Liver (tissue), 9 donors: ENCODE data around the gene KAT7. TPM values are rescaled to one million over a fixed set of nuclear protein-coding genes. Genes with fewer than 3 reads are reported as not detected.

Source experiments
- DNase-seq: peaks from one replicate; pipeline ENCODE4 v3.0.0-alpha.2; 2017; ENCODE audit warnings: low spot score
- H3K27ac ChIP-seq, 2 donors: one replicate each; pipeline ENCODE4 v1.7.0; 2013; ENCODE audit warnings: inconsistent platforms in 2 of 2, low read length in 2 of 2, control low read depth in 1 of 2, low read depth in 1 of 2, mild to moderate bottlenecking in 1 of 2
- H3K27me3 ChIP-seq, 4 donors: one replicate each; pipeline versions ENCODE4 v1.6.1 to v1.7.0; 2013; ENCODE audit warnings: low read length in 3 of 4, inconsistent platforms in 1 of 4, mild to moderate bottlenecking in 1 of 4, moderate library complexity in 1 of 4; ENCODE audit not compliant: control insufficient read depth in 4 of 4, insufficient read depth in 4 of 4
- H3K36me3 ChIP-seq, 4 donors: one replicate each; pipeline versions ENCODE4 v1.6.1 to v1.7.0; 2013; ENCODE audit warnings: low read length in 3 of 4, mild to moderate bottlenecking in 3 of 4, low read depth in 1 of 4, moderate library complexity in 1 of 4; ENCODE audit not compliant: control insufficient read depth in 4 of 4, insufficient read depth in 3 of 4
- H3K4me1 ChIP-seq, 4 donors: one replicate each; pipeline versions ENCODE4 v1.6.1 to v1.7.0; 2013; ENCODE audit warnings: low read length in 3 of 4, mild to moderate bottlenecking in 3 of 4, moderate library complexity in 1 of 4; ENCODE audit not compliant: control insufficient read depth in 4 of 4, insufficient read depth in 4 of 4
- H3K4me3 ChIP-seq, 3 donors: one replicate each; pipeline versions ENCODE4 v1.6.1 to v1.7.0; 2013; ENCODE audit warnings: low read length in 3 of 3, control low read depth in 1 of 3, low read depth in 1 of 3, mild to moderate bottlenecking in 1 of 3
- H3K9ac ChIP-seq, 2 donors: one replicate each; pipeline ENCODE4 v1.7.0; 2013; ENCODE audit warnings: low read length in 2 of 2, mild to moderate bottlenecking in 2 of 2, moderate library complexity in 2 of 2, control low read depth in 1 of 2, low read depth in 1 of 2
- H3K9me3 ChIP-seq, 4 donors: one replicate each; pipeline versions ENCODE4 v1.6.1 to v1.7.0; 2013; ENCODE audit warnings: low read length in 3 of 4; ENCODE audit not compliant: control insufficient read depth in 4 of 4
- ATF3 ChIP-seq: IDR thresholded peaks from 2 replicates; pipeline ENCODE4 v1.6.1; 2016; ENCODE audit warnings: antibody characterized with exemption
- CTCF ChIP-seq: fragments of 150-350 bp; IDR thresholded peaks from 2 replicates; pipeline ENCODE4 v1.5.1; 2017; ENCODE audit warnings: improper control_type of control experiment, low read depth, low read length; ENCODE audit not compliant: missing input control
- EGR1 ChIP-seq, 2 donors: IDR thresholded peaks; 2 replicates each; pipeline ENCODE4 v1.6.1; 2016 to 2018; ENCODE audit warnings: antibody characterized with exemption in 2 of 2, low read depth in 2 of 2
- FOXA1 ChIP-seq: IDR thresholded peaks from 2 replicates; pipeline ENCODE4 v1.6.1; 2016; ENCODE audit warnings: antibody characterized with exemption
- FOXA2 ChIP-seq: IDR thresholded peaks from 2 replicates; pipeline ENCODE4 v1.6.1; 2016; ENCODE audit warnings: antibody characterized with exemption
- GABPA ChIP-seq, 2 donors: IDR thresholded peaks in 1 of 2; conservative IDR thresholded peaks in 1 of 2; 2 replicates each; pipeline ENCODE4 v1.6.1; 2016; ENCODE audit warnings: antibody characterized with exemption in 2 of 2, mild to moderate bottlenecking in 1 of 2, moderate library complexity in 1 of 2
- HNF4A ChIP-seq, 2 donors: conservative IDR thresholded peaks; 2 replicates each; pipeline ENCODE4 v1.6.1; 2016; ENCODE audit warnings: antibody characterized with exemption in 2 of 2, mild to moderate bottlenecking in 2 of 2
- HNF4G ChIP-seq: IDR thresholded peaks from 2 replicates; pipeline ENCODE4 v1.6.1; 2016; ENCODE audit warnings: antibody characterized with exemption
- JUND ChIP-seq, 2 donors: IDR thresholded peaks; 2 replicates each; pipeline ENCODE4 v1.6.1; 2016; ENCODE audit warnings: antibody characterized with exemption in 2 of 2
- MAX ChIP-seq: IDR thresholded peaks from 2 replicates; pipeline ENCODE4 v1.6.1; 2016; ENCODE audit warnings: antibody characterized with exemption
- NR2F2 ChIP-seq: IDR thresholded peaks from 2 replicates; pipeline ENCODE4 v1.6.1; 2016; ENCODE audit warnings: antibody characterized with exemption
- RAD21 ChIP-seq, 2 donors: IDR thresholded peaks; 2 replicates each; pipeline ENCODE4 v1.6.1; 2016; ENCODE audit warnings: antibody characterized with exemption in 2 of 2, mild to moderate bottlenecking in 2 of 2
- REST ChIP-seq: IDR thresholded peaks from 2 replicates; pipeline ENCODE4 v1.6.1; 2016; ENCODE audit warnings: antibody characterized with exemption, mild to moderate bottlenecking
- RXRA ChIP-seq, 2 donors: IDR thresholded peaks; 2 replicates each; pipeline ENCODE4 v1.6.1; 2017 to 2018; ENCODE audit warnings: antibody characterized with exemption in 2 of 2, mild to moderate bottlenecking in 1 of 2
- SP1 ChIP-seq: IDR thresholded peaks from 2 replicates; pipeline ENCODE4 v1.6.1; 2018; ENCODE audit warnings: antibody characterized with exemption, mild to moderate bottlenecking
- TAF1 ChIP-seq: conservative IDR thresholded peaks from 2 replicates; pipeline ENCODE4 v1.6.1; 2016; ENCODE audit warnings: antibody characterized with exemption, mild to moderate bottlenecking
- YY1 ChIP-seq: IDR thresholded peaks from 2 replicates; pipeline ENCODE4 v1.6.1; 2016; ENCODE audit warnings: antibody characterized with exemption, mild to moderate bottlenecking
- ZBTB33 ChIP-seq: IDR thresholded peaks from 2 replicates; pipeline ENCODE4 v1.6.1; 2016; ENCODE audit warnings: antibody characterized with exemption
- WGBS: extraction: QIAGEN DNeasy Blood & Tissue Kit; methylation state at CpG from one replicate; pipeline ENCODE4 v1.1.7; 2013; 5-methylcytosine and 5-hydroxymethylcytosine counted together
- polyA plus RNA-seq, 2 donors: library from polyadenylated mRNA; stranded (reverse) in 1 of 2; unstranded in 1 of 2; fragments of 200-250 nt in 1 of 2; fragments of >200 nt in 1 of 2; fragmentation: Nextera tagmentation in 1 of 2; extraction: Ambion mirVana in 1 of 2; gene quantifications; one replicate each; pipeline versions ENCODE4 v1.2.1 to v1.2.3, GENCODE V29; 2013 to 2015
- total RNA-seq, 2 donors: library from RNA; depleted of rRNA; stranded (reverse); fragments of >200 nt; gene quantifications; one replicate each; pipeline ENCODE4 v1.2.3, GENCODE V29; 2014
- donor health status: healthy.
- donor health status: healthy.
- donor health status: healthy.
- donor health status: healthy.
- donor health status: healthy.

Gene KAT7
- total and polyA plus RNA-seq, 4 donors, result 6.1 to 24.2 (median 12.6) TPM

GRCh38 chr17:49874911-49875310 is 86.4 kb downstream of the KAT7 start:
- H3K4me3 ChIP-seq, result no peak overlapping the region
- H3K4me1 ChIP-seq, result no peaks in the 10 kb centered on the region
- H3K9me3 ChIP-seq, result no peaks in the 10 kb centered on the region
- H3K27me3 ChIP-seq, result no peaks in the 10 kb centered on the region
- H3K27ac ChIP-seq, result no peak overlapping the region
- DNase-seq, result no peak
- H3K36me3 ChIP-seq, result no peaks in the 10 kb centered on the region
- no peak overlapping the region for H3K9ac ChIP-seq
- TF ChIP-seq EGR1 (IDR thresholded peaks at IDR 0.05; ENCODE audit: low read depth in 2 of 2) (no peak), HNF4A (conservative IDR thresholded peaks at IDR 0.05) (no peak), MAX (no peak), REST (no peak), RAD21 (IDR thresholded peaks at IDR 0.05) (no peak)
- WGBS, result 80% methylated on average over 2 of the region's 2 CpGs

- no peak for TF ChIP-seq HNF4G
- TF ChIP-seq ATF3, result no peak
- TF ChIP-seq RAD21 (IDR thresholded peaks at IDR 0.05), result no peak
- TF ChIP-seq HNF4A (conservative IDR thresholded peaks at IDR 0.05), result no peak
- no peak for TF ChIP-seq RXRA (IDR thresholded peaks at IDR 0.05)
- no peak for DNase-seq
- H3K27ac ChIP-seq, result no peak overlapping the region
These were observed 87.2 kb downstream of the KAT7 start for GRCh38 chr17:49875685-49876084.

GRCh38 chr17:49878931-49879904 is 90.7 kb downstream of the KAT7 start:
- H3K27ac ChIP-seq, result no peak overlapping the region
- no peak overlapping the region for H3K9ac ChIP-seq
- WGBS, result 66% methylated on average over 14 of the region's 14 CpGs
- H3K27me3 ChIP-seq, result peaks cover 0 to 6% (median 0%) of the 10 kb centered on the region in 4 donors
- H3K9me3 ChIP-seq, result no peaks in the 10 kb centered on the region
- no peak overlapping the region for H3K4me3 ChIP-seq
- peaks cover 0 to 7% (median 4%) of the 10 kb centered on the region in 4 donors for H3K4me1 ChIP-seq
- no peak for DNase-seq
- H3K36me3 ChIP-seq, result no peaks in the 10 kb centered on the region
- TF ChIP-seq CTCF (no peak), FOXA1 (no peak), HNF4A (conservative IDR thresholded peaks at IDR 0.05) (no peak), HNF4G (no peak), ZBTB33 (no peak), TAF1 (no peak), SP1 (no peak), NR2F2 (no peak), EGR1 (IDR thresholded peaks at IDR 0.05; ENCODE audit: low read depth in 2 of 2) (no peak), GABPA (IDR thresholded peaks at IDR 0.05 in 1 of 2, conservative IDR thresholded peaks at IDR 0.05 in 1 of 2) (no peak), FOXA2 (no peak), YY1 (no peak), JUND (IDR thresholded peaks at IDR 0.05) (no peak), MAX (no peak), RAD21 (IDR thresholded peaks at IDR 0.05) (no peak)

More at GRCh38 chr17:49875685-49876084, 87.2 kb downstream of the KAT7 start:
- 67% methylated on average over 9 of the region's 9 CpGs for WGBS
- Histone ChIP-seq H3K9ac (no peak overlapping the region), H3K9me3 (no peaks in the 10 kb centered on the region), H3K36me3 (no peaks in the 10 kb centered on the region), H3K4me3 (no peak overlapping the region), H3K27me3 (peaks cover 0 to under 1% (median 0%) of the 10 kb centered on the region in 4 donors), H3K4me1 (peaks cover 0 to 6% (median 4%) of the 10 kb centered on the region in 4 donors)
